DOHH2 (cell line): ENCODE data around the gene B4GALT1.

Experiments used
- H3F3A ChIP-seq: fragments of 200-600 bp; sonication (generic), shearing (Covaris generic); 2 replicates; pipeline ENCODE4 v1.6.0; 2016; ENCODE audit warnings: antibody characterized with exemption, mild to moderate bottlenecking; ENCODE audit not compliant: control insufficient read depth, insufficient read depth
- H3K27ac ChIP-seq: fragments of 200-600 bp; sonication (generic); 2 replicates; pipeline ENCODE4 v1.5.1; 2014; ENCODE audit warnings: low read depth, mild to moderate bottlenecking, low read length, moderate library complexity
- H3K27me3 ChIP-seq: fragments of 200-600 bp; sonication (generic); 2 replicates; pipeline ENCODE4 v1.6.1; 2014; ENCODE audit warnings: mild to moderate bottlenecking, low read length, mixed read lengths; ENCODE audit not compliant: control insufficient read depth
- H3K36me3 ChIP-seq: fragments of 200-600 bp; sonication (generic); 2 replicates; pipeline ENCODE4 v1.6.1; 2014; ENCODE audit warnings: mild to moderate bottlenecking, low read length, moderate library complexity, mixed read lengths; ENCODE audit not compliant: control insufficient read depth
- H3K4me1 ChIP-seq: fragments of 200-600 bp; sonication (generic); 2 replicates; pipeline ENCODE4 v1.6.1; 2014; ENCODE audit warnings: mild to moderate bottlenecking, low read length, mixed read lengths; ENCODE audit not compliant: control insufficient read depth
- H3K4me2 ChIP-seq: fragments of 200-600 bp; sonication (generic); 2 replicates; pipeline ENCODE4 v1.6.0; 2014; ENCODE audit warnings: mild to moderate bottlenecking, low read length, moderate library complexity
- H3K4me3 ChIP-seq: fragments of 200-600 bp; sonication (generic); 2 replicates; pipeline ENCODE4 v1.5.1; 2014; ENCODE audit warnings: mild to moderate bottlenecking, low read length, mixed read lengths
- H3K79me2 ChIP-seq: fragments of 200-600 bp; sonication (generic); 2 replicates; pipeline ENCODE4 v1.6.1; 2014; ENCODE audit warnings: mild to moderate bottlenecking, low read length, mixed read lengths; ENCODE audit not compliant: control insufficient read depth
- H3K9me2 ChIP-seq: fragments of 200-600 bp; sonication (generic); replicated peaks from 2 replicates; pipeline ENCODE4 v1.6.1; 2014; ENCODE audit warnings: mild to moderate bottlenecking, low read length, mixed read lengths; ENCODE audit not compliant: control insufficient read depth
- H3K9me3 ChIP-seq: fragments of 200-600 bp; sonication (generic); 2 replicates; pipeline ENCODE4 v1.6.1; 2014; ENCODE audit warnings: antibody characterized with exemption, low read length, mixed read lengths; ENCODE audit not compliant: control insufficient read depth, insufficient read depth
- H4K20me1 ChIP-seq: fragments of 200-600 bp; sonication (generic); 2 replicates; pipeline ENCODE4 v1.6.0; 2014; ENCODE audit warnings: low read depth, mild to moderate bottlenecking, antibody characterized with exemption, low read length, moderate library complexity; ENCODE audit not compliant: control insufficient read depth, insufficient read depth
- EZH2phosphoT487 ChIP-seq: fragments of 200-600 bp; sonication (generic); IDR thresholded peaks from 2 replicates; pipeline ENCODE4 v1.6.1; 2017; ENCODE audit warnings: borderline replicate concordance, mild to moderate bottlenecking, antibody characterized with exemption, low read length, moderate library complexity, mixed read lengths
- TF ChIP-seq, protein P1 (sequence below): fragments of 200-600 bp; sonication (generic); IDR thresholded peaks from one replicate; pipeline ENCODE4 v1.5.1; 2014; ENCODE audit warnings: antibody characterized with exemption, mild to moderate bottlenecking, low read depth, low read length; ENCODE audit not compliant: poor library complexity, severe bottlenecking

Gene B4GALT1

DNA sequence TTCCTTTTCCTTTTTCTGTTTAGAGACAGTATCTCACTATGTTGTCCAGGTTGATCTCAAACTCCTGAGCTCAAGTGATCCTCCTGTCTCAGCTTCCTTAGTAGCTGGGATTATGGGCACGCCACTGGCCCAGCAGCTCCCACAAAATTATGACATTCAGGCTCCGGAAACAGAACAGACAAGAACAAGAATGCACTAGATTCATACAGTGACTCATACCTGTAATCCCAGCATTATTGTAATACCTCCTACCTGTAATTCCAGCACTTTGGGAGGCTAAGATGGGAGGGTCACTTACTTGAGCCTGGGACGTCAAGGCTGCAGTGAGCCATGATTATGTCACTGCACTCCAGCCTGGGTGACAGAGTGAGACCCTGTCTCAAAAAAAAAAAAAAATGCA, 26.7 kb upstream of the B4GALT1 start:
- Histone ChIP-seq H3K4me2 (no peak overlapping the region), H3K9me3 (no peaks in the 10 kb centered on the region), H3K9me2 (no peaks in the 10 kb centered on the region), H3F3A (no peaks in the 10 kb centered on the region), H3K27me3 (peaks cover 21% of the 10 kb centered on the region), H3K4me3 (no peak overlapping the region), H4K20me1 (no peaks in the 10 kb centered on the region), H3K4me1 (peaks cover 5% of the 10 kb centered on the region), H3K79me2 (no peaks in the 10 kb centered on the region), H3K27ac (no peak overlapping the region), H3K36me3 (no peaks in the 10 kb centered on the region)
- no peak for TF ChIP-seq EZH2phosphoT487
- TF ChIP-seq, protein P1, sequence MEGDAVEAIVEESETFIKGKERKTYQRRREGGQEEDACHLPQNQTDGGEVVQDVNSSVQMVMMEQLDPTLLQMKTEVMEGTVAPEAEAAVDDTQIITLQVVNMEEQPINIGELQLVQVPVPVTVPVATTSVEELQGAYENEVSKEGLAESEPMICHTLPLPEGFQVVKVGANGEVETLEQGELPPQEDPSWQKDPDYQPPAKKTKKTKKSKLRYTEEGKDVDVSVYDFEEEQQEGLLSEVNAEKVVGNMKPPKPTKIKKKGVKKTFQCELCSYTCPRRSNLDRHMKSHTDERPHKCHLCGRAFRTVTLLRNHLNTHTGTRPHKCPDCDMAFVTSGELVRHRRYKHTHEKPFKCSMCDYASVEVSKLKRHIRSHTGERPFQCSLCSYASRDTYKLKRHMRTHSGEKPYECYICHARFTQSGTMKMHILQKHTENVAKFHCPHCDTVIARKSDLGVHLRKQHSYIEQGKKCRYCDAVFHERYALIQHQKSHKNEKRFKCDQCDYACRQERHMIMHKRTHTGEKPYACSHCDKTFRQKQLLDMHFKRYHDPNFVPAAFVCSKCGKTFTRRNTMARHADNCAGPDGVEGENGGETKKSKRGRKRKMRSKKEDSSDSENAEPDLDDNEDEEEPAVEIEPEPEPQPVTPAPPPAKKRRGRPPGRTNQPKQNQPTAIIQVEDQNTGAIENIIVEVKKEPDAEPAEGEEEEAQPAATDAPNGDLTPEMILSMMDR: no peak

DNA sequence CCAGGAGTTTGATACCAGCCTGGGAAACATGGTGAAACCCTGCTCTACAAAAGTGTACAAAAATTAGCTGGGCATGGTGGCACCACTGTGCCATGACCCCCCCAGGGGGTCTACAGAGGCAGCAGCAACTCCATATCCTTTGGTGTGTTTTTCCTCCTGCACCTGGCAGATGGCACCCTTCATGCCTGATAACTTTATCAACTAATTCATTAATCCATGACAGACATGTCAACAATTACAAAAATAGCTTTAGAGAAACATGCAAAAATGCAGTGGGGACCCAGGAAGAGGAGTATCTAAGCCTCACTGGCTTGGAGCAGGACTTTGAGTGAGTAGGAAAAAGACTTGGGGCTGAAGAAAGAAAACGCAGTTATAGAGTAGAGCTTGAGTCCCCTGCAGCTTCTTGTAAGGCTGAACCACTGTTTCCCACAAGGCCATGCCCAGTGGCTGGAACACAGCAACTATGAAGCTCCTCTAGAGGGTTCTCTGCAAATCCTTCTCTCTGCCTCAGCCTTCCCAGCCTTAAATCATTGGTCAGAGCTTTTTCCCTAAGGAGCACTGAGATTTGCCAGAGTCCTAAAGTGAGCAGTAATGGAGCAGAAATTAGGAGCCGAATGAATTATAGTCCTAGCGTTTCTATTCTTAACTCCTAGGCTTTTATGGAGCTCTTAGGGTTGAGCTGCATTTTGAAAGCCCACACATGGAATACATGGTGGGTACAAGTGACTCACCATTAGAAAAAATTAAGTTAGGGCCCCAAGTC, 25.5 kb upstream of the B4GALT1 start:
- TF ChIP-seq, protein P1: no peak
- TF ChIP-seq EZH2phosphoT487: no peak
- Histone ChIP-seq H3K36me3 (no peaks in the 10 kb centered on the region), H3K27ac (no peak overlapping the region), H3K9me3 (no peaks in the 10 kb centered on the region), H3F3A (no peaks in the 10 kb centered on the region), H3K4me2 (no peak overlapping the region), H3K27me3 (peaks cover 33% of the 10 kb centered on the region), H4K20me1 (no peaks in the 10 kb centered on the region), H3K9me2 (no peaks in the 10 kb centered on the region), H3K79me2 (no peaks in the 10 kb centered on the region), H3K4me1 (peaks cover 5% of the 10 kb centered on the region), H3K4me3 (no peak overlapping the region)

DNA sequence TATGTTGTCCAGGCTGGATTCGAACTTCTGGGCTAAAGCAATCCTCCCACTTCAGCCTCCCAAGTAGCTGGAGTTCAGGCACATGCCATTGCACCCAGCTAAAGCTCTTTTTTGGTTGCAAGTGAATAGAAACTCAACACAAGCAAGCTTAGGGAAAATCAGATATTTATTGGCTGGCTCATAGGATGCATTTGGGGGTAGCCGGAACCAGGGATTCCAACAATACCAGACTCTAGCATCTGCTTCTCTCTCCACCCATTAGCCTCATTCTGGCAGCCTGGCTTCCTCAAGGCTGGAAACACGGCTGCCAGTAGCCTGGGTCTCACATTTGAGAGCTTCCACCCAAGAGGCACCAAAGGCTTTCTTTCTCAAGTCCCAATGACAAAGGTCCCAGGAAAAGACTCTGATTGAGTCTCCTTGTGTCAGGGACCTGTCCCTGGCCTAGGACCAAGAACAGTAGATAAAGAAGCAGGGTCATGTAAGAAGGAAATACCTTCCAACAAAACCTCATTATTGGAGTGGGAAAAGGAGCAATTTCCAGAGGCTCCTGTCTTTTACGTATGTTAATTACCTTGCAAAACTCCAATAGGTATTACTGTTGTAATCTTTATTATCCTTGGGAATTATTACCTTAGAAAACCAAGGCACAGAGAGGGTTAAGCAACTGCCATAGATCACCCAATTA, 23.0 kb upstream of the B4GALT1 start:
- Histone ChIP-seq H4K20me1 (no peaks in the 10 kb centered on the region), H3K79me2 (no peaks in the 10 kb centered on the region)

More for the DNA sequence above, 23.0 kb upstream of the B4GALT1 start:
- Histone ChIP-seq H3K9me2 (no peaks in the 10 kb centered on the region), H3K4me1 (peaks cover 5% of the 10 kb centered on the region), H3K4me3 (no peak overlapping the region), H3K27ac (no peak overlapping the region), H3K9me3 (no peaks in the 10 kb centered on the region), H3K4me2 (no peak overlapping the region), H3K27me3 (peaks cover 47% of the 10 kb centered on the region), H3F3A (no peaks in the 10 kb centered on the region), H3K36me3 (no peaks in the 10 kb centered on the region)
- no peak for TF ChIP-seq EZH2phosphoT487
- TF ChIP-seq, protein P1: no peak
